Measurements from ENCODE around the gene DVL2.

Gene DVL2

GRCh38 chr17:7218166-7218565 is 16.2 kb downstream of the DVL2 start:
- DNase-seq, result no peak

DNA sequence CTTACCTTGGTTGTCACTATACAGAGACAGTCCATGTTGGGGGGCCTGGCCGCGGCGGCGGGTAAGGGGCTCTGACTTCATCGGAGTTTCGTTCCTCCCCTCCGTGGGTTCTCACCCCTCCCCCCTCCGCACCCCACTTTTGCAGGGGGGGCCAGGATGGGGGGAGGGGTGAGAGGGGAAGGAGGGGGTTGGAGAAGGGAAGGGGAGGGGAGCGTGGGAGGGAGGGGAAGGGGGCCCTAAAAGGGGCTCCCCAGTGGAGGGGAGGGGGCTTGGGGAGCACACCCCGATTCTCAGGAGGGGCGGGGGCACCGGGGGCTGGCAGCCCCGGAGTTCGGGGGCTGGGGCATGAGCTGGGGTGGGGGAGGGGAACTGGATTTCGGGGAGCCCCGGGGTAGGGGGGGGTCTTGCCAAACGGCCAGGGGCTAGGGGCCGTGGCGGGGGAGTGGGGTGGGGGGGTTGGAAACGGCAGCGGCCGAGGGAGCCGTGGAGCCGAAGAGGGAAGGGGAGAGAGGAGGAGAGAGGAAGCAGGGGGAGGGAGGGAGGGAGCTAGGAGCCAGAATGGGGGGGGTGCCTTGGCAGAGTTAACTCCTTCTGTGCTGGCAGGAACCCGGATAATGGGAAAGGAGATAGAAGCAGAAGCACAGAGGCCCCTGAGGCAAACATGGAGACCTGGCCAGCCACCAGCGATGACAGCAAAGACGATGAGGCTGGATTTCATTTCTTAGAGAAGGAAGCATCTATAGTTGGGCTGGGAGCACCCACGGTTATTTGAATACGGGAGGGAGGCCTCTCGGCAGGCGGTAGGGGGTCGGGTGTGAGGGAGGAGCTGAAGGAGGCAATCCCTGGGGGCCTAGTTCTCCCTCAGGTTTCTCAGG is 17.0 kb downstream of the DVL2 start:
- DNase-seq, result no peak

GRCh38 chr17:7216242-7217112 is 17.8 kb downstream of the DVL2 start:
- DNase-seq, result no peak

DNA sequence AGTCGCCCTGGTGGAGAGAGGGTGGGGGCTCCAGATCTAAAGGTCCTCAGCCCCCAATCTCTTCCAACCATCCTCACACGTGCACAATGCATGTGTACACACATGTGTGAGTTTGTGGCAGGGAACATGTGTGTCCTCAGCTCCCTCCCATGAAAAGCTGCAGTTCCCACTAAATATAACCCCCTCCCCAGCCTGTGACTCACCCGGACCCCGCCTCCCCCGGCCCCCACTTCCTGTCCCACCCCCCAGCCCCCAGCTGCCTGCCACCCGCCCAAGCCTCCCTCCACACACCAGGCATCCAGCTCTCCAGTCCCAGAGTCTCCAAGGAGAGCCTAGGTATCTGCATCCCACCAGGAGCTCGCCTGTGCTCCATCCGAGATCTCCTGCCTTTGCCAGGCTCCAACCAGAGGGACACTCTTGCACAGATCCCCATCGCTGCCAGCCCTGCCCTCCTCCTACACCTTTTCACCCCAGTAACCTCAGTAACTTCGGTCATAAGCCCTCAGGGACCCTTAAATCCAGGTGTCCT is 18.6 kb downstream of the DVL2 start:
- no peak for DNase-seq

DNA sequence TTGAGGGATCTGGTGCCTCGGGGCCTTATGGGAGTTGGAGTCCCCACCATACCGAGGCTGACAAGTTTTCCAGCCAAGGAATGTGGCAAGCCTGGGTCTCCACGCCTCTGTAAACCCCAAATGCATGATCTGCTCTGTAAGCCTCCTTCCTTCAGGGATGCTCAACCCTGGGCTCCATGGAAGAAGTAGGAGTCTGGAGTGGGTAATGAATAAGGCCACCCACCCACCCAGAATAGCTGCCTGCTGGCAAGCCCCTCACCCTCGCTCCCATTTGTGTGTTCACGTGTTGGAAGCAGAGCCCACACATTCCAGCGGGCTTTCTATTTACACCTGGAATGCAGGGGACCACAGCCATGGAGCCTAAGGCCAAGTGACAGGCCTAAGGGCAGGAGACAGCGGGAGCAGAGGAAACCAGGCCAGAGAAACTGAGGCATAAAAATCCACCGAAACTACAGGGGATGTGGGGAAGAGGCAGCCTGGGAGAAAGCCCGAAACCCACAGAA is 19.1 kb downstream of the DVL2 start:
- DNase-seq, result peak in 1 of 2 experiments; percentile 59

DNA sequence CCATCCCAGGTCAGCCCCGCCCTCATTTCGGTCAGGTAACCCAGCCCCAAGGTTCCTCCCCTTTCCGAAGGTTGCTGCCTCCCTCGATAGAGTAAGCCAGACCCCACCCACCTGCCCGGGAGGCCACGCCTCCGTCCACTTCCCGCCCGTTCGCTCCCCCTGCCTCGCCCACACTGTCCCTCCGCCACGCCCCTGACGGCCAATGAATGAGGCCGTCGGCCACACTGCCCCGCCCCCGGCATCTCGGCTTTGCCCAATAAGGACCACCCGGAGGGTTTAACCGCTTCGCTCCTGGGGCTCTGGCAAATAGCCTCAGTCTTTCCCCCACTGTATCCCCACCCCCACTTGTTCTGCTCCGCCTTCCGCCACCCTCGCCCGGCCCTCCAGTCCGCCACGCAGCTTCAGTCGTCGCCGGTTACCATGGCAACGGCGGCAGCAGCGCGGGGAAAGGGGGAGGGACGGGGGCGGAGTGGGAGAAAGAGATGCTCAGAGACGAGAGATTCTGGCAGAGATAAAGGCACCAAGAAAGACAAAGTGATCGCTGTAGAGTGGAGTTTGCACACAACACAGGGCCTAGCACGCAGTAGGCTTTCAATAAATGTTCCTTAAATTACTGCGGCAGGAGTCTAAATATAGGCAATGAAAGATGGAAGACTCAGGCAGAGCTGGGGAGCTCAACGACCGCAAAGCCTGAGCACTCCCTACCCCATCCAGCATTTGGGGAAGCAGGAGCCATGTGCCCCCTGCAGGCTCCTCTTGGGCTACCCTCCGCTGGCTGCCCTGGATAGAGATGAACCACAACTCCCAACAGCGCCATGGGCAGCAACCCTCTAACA is 19.8 kb downstream of the DVL2 start:
- DNase-seq, result peak; percentile 83 to 86

DNA sequence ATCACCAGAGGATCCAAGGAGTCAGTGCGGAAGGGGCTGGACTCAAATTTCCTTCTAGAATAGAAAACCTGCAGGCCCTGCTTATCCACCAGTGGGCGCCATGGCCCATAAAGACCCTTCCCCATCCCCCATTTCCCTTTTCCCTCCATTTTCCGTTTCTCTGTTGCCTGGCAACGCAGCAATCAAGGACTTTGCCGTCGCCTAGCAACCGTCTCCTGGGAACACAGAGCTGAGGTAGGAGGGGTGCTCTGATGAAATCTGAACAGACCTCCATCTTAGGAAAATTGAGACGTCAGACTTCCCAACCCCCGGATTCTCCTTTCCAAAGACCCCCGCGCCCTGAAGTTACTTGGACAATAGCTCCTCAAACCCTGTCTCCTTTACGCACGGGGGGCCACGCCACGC is 20.4 kb downstream of the DVL2 start:
- DNase-seq, result peak in 1 of 2 experiments; percentile 59

- DNase-seq, result no peak
Observed at GRCh38 chr17:7211491-7212273, 22.6 kb downstream of the DVL2 start.

DNA sequence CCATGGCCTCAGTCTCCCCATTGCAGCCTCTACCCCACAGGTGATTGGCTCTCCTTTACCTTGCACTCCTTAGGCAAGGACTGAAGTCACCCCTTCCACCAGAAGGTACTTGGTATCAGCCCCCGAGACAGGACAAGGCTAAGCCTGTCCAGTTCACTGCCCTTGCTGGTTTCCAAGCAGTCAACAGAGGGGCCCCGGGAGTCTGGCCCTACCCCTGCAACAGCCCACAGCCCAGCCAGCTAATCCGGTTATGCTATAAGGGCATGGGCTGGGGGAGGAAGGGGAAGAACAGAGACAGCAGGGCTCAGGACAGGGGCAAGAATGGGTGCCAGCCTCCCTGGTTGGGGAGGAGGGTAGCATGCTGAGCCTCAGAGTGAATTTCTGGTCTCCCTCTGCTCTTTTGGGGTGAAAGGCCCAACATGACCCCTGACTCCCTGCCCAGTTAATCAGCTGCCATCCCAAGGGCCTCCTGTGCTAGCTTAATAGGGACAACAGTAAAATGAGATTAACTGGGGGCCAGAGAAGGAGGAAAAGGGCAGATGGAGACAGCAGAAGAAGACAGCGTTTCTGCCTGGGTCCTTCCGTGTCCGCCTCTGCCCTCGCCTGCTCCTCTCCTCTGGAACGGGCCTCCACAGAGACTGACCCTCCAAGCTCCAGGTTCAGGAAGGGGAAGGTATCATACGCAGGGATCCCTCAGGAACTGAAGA is 25.4 kb downstream of the DVL2 start:
- DNase-seq, result no peak

DNA sequence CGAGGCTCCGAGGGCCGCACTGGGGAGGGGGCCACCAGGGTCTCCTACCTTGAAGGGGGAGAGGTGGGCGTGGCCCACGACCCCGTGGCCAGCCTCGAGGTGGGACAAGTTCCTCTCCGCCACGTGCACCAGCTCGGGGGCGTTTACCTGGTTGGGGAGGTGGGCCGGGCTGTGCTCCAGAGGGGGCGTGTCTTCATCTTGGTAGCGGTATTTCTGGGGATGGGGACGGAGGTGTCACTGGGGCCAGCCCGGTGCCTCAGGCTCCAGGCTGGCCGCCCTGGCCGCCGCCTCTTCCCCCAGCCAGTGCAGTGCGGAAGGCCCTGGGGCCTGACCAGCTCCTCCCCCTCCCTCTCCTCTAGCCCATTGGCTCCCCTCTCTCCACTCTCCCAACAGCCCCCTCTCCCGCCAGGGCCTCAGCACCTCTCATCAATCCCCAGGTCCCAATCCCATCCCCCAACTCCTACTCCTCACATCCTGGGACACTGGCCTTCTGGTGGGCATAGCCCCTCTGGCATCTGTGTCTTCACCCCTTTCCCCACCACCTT is 26.2 kb downstream of the DVL2 start:
- no peak for DNase-seq

- DNase-seq, result no peak
Observed at GRCh38 chr17:7207120-7208001, 27.0 kb downstream of the DVL2 start.

GRCh38 chr17:7205561-7205960 is 28.8 kb downstream of the DVL2 start:
- DNase-seq, result no peak

- DNase-seq, result peak; percentile 66 to 92
Observed at GRCh38 chr17:7204828-7205461, 29.4 kb downstream of the DVL2 start.

GRCh38 chr17:7204336-7204735 is 30.0 kb downstream of the DVL2 start:
- no peak for DNase-seq

DNA sequence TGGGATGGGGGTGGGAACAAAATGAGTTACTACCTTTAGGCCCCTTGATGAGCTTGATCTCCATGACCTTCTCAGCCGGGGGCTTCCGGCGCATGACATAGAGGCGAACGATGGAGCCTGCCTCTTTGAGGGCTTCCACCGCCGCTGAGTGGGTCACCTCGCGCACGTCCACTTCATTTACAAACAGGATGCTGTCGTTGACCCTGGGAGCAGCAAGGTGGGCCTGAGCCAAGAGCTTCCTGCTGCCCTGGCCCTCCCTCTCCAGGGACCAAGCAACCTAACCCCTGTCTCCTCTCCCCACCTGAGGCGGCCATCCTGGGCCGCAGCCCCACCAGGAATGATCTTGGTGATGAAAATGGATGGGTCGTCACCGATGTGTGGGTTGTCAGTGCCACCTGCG is 30.9 kb downstream of the DVL2 start:
- DNase-seq, result no peak

GRCh38 chr17:7196651-7197401 is 37.5 kb downstream of the DVL2 start:
- no peak for DNase-seq

- no peak for DNase-seq
Observed at GRCh38 chr17:7195971-7196370, 38.3 kb downstream of the DVL2 start.

GRCh38 chr17:7192271-7192937 is 41.9 kb downstream of the DVL2 start:
- no peak for DNase-seq
